HUES64 (cell line): ENCODE measurements around the gene TSSK3.

Experiments used
- H3K27ac ChIP-seq: 2 replicates; pipeline ENCODE4 v1.7.0; 2013; ENCODE audit warnings: low read depth, low read length, inconsistent platforms
- H3K27me3 ChIP-seq: 2 replicates; pipeline ENCODE4 v1.6.1; 2013; ENCODE audit warnings: mild to moderate bottlenecking, low read length; ENCODE audit not compliant: insufficient read depth
- H3K36me3 ChIP-seq: 2 replicates; pipeline ENCODE4 v1.6.1; 2013; ENCODE audit warnings: mild to moderate bottlenecking, low read length; ENCODE audit not compliant: insufficient read depth
- H3K4me1 ChIP-seq: 2 replicates; pipeline ENCODE4 v1.6.1; 2013; ENCODE audit warnings: mild to moderate bottlenecking, low read length, moderate library complexity; ENCODE audit not compliant: insufficient read depth
- H3K4me3 ChIP-seq: 2 replicates; pipeline ENCODE4 v1.5.1; 2013; ENCODE audit warnings: mild to moderate bottlenecking, low read length, moderate library complexity
- H3K9ac ChIP-seq: 2 replicates; pipeline ENCODE4 v1.6.1; 2013; ENCODE audit warnings: mild to moderate bottlenecking, low read depth, low read length
- H3K9me3 ChIP-seq: 2 replicates; pipeline ENCODE4 v1.6.1; 2013; ENCODE audit warnings: low read depth, low read length; ENCODE audit not compliant: insufficient read depth
- WGBS: fragments of 150-250, 120-280 bp; methylation state at CpG from one replicate; pipeline ENCODE4 v1.1.7; 2013; ENCODE audit warnings: missing lambda C conversion rate; 5-methylcytosine and 5-hydroxymethylcytosine counted together

TSSK3 gene

DNA sequence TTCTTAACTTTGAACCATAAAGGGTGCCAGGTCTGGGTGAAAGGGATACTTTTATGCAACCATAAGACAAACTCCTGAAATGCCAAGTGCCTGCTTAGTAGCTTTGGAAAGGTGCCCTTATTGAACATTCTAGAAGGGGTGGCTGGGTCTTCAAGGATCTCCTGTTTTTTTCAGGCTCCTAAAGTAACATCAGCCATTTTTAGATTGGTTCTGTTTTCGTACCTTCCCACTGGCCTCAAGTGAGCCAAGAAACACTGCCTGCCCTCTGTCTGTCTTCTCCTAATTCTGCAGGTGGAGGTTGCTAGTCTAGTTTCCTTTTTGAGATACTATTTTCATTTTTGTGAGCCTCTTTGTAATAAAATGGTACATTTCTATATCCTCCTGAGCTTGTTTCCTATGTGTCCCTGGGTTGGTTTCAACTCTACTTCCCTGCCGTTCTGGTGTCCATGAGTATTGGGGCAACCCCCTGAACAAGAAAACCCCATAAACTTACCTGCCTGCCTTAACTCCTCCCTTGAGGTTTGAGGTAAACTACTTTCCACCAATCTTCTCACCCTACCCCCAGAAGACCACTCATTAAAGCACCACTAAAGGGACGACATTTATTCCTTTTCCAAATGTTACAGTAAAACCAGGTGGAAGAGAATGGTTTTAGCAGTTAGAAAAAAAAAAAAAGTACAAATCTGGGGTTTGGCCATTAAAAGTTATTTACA lies 28.9 kb upstream of the TSSK3 start:
- H3K27ac ChIP-seq: no peak overlapping the region
- H3K27me3 ChIP-seq: peaks cover 8% of the 10 kb centered on the region
- peaks cover 65% of the 10 kb centered on the region for H3K36me3 ChIP-seq
- no peak overlapping the region for H3K9ac ChIP-seq
- H3K4me1 ChIP-seq: peaks cover 23% of the 10 kb centered on the region
- peak overlapping the region; percentile 94; the same call in 1 of the 2 replicates for H3K4me3 ChIP-seq
- WGBS: 98% methylated on average over 2 of the region's 3 CpGs
- no peaks in the 10 kb centered on the region for H3K9me3 ChIP-seq

DNA sequence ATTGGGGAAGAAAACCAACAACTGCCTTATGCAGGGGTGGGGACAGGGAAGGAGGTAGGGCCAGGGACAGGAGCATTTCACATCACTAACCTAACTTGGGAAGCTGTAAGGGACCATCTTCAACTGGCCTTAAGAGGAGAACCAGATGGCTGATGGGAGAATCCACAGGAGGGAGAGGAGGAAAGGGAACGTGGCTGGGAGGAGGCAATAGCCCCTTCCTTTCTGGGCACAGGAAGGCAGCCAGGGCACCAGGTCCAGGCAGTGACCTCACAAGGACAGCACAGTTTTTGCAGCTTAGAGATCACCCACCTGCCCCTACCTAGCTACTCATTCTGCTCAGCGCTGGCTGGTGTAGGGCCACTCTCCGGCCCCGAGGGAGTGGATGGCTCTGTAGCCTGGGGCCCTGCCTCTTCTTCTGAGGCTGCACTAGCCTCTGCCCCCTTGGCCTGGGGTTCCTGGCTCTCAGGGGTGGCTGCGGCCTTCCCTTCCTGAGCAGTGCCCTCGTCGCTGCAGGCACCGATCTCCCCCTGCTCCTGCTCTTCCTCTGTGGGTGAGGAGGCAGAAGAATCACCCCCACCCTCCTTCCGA lies 28.0 kb upstream of the TSSK3 start:
- Histone ChIP-seq H3K4me1 (peaks cover 23% of the 10 kb centered on the region), H3K27me3 (peaks cover 8% of the 10 kb centered on the region), H3K27ac (peak overlapping the region; percentile 85), H3K9me3 (no peaks in the 10 kb centered on the region), H3K4me3 (peak overlapping the region; percentile 94), H3K36me3 (peaks cover 56% of the 10 kb centered on the region), H3K9ac (peak overlapping the region; percentile 97)
- 34% methylated on average over 8 of the region's 9 CpGs for WGBS

DNA sequence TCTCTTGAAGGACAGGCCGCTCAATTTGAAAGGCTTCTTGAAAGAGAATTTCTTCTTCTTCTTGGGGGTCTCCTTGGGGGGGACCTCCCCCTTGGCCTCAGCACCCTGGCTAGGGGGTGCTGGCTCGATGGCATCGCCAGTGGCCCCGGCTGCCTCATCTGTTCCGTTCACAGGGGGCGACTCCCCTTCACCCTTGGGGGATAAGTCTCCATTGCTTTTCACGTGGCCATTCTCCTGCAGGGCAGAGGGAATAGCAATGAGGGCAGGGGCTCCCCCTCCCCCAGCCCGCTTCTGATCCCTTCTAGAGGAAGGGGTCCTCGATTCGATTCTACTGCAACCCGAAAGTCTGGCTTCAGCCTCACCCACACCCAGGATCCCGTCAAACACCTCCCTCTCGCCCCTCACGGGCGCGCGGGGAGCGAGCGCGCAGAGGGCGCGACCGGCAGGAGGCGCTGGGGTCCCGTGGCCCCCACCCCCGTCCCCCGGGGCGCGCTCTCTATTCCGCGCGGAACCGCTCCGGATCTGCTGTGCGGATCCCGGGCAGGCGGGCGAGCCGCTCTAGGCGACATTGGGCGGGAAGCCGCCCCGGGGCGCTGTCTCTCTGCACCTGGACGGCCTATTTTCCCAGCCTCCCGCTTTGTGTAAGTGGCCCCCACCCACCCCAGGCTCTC lies 27.3 kb upstream of the TSSK3 start:
- Histone ChIP-seq H3K9ac (peak overlapping the region; percentile 97), H3K27me3 (peaks cover 8% of the 10 kb centered on the region), H3K36me3 (peaks cover 49% of the 10 kb centered on the region), H3K27ac (peak overlapping the region; percentile 85), H3K9me3 (no peaks in the 10 kb centered on the region), H3K4me1 (peaks cover 23% of the 10 kb centered on the region), H3K4me3 (peak overlapping the region; percentile 94)
- 2% methylated on average over 46 of the region's 46 CpGs for WGBS

DNA sequence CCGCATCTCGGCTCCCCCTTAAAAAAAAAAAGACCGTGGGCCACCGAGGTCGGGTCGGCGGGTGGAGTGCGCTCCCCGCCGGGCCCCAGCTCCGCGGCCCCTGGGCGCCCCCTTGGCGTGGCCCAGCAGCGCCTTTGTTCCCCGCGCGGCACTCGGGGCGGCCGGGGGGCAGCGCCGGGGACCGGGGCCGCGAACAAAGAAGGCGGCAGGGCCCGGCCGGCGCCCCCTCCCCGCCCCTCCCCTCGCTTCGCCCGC lies 26.9 kb upstream of the TSSK3 start:
- peaks cover 8% of the 10 kb centered on the region for H3K27me3 ChIP-seq
- under 1% methylated on average over 33 of the region's 34 CpGs for WGBS
- peaks cover 45% of the 10 kb centered on the region for H3K36me3 ChIP-seq
- peaks cover 23% of the 10 kb centered on the region for H3K4me1 ChIP-seq
- H3K9ac ChIP-seq: peak overlapping the region; percentile 97
- peak overlapping the region; percentile 85 for H3K27ac ChIP-seq
- H3K9me3 ChIP-seq: no peaks in the 10 kb centered on the region
- H3K4me3 ChIP-seq: peak overlapping the region; percentile 94

DNA sequence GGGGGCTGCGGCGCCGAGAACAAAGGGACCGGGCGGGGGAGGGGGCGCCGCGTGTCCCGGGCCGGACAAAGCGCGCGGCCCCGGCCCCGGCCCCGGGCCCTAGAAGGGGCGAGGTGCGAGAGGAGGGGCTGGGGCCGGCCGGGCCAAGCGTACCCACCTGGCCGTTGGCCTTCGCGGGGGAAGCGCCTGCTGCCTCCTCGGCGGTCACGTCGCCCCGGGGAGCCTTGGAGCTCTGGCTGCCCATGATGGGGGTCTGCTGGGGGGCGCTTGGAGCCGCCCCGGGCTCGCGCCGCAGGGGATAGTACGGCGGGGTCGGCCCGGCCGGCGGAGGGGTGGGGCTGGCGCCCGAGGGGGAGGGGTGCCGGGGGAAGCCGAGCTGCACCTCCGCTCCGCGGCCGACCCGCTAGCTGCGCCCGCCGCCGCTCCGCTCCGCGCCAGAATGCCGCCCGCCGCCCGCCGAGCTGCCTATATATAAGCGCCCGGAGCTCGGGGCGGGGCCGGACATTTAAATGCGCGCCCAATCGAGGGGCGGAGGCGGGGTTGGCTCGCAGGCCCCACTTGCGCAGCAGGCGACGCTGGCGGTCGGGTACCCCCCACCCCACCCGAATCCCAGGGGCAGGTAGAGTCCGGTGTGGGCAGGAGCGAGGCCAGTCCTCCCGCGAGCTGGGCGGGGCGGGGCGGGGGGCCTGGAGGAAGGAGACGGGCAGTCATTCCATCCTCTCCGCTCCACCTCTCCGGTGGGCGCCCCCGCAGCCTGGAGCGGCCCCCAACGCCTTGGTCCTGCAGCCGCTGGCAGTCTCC lies 26.3 kb upstream of the TSSK3 start, which contains the start of gene MARCKSL1:
Gene MARCKSL1, minus strand, starts transcription at position 444 of the 801 bp plus-strand sequence. Its CDS starts 200 bp downstream, at position 244.
- Histone ChIP-seq H3K4me3 (peak within 1 kb of the TSS; percentile 94), H3K36me3 (peaks cover 39% of the 10 kb centered on the region), H3K4me1 (peaks cover 23% of the 10 kb centered on the region), H3K9me3 (no peaks in the 10 kb centered on the region), H3K27me3 (peaks cover 8% of the 10 kb centered on the region), H3K9ac (peak within 1 kb of the TSS; percentile 97), H3K27ac (peak within 1 kb of the TSS; percentile 85)
- under 1% methylated on average over 93 of the region's 95 CpGs for WGBS

DNA sequence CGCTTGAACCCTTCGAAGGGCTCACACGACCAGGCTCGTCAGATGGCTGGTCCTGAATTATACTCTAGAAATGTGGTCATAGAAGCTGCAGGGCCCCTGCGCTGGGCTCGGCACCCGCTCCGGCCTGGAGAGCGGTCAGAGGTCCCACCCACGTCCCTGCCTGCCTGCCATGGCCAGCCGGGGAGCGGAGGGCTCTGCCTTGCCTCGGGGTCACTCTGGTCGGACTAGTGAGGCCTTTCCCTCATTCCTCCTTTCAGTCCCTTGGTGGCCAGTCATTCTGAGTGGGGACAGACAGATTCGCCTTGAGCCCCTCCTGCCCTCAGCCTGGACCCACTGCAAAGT lies 25.8 kb upstream of the TSSK3 start:
- H3K27me3 ChIP-seq: peaks cover 8% of the 10 kb centered on the region
- no peak overlapping the region for H3K27ac ChIP-seq
- H3K9me3 ChIP-seq: no peaks in the 10 kb centered on the region
- no peak overlapping the region for H3K9ac ChIP-seq
- peaks cover 34% of the 10 kb centered on the region for H3K36me3 ChIP-seq
- WGBS: 20% methylated on average over 15 of the region's 15 CpGs
- H3K4me1 ChIP-seq: peaks cover 23% of the 10 kb centered on the region
- peak overlapping the region; percentile 94 for H3K4me3 ChIP-seq

DNA sequence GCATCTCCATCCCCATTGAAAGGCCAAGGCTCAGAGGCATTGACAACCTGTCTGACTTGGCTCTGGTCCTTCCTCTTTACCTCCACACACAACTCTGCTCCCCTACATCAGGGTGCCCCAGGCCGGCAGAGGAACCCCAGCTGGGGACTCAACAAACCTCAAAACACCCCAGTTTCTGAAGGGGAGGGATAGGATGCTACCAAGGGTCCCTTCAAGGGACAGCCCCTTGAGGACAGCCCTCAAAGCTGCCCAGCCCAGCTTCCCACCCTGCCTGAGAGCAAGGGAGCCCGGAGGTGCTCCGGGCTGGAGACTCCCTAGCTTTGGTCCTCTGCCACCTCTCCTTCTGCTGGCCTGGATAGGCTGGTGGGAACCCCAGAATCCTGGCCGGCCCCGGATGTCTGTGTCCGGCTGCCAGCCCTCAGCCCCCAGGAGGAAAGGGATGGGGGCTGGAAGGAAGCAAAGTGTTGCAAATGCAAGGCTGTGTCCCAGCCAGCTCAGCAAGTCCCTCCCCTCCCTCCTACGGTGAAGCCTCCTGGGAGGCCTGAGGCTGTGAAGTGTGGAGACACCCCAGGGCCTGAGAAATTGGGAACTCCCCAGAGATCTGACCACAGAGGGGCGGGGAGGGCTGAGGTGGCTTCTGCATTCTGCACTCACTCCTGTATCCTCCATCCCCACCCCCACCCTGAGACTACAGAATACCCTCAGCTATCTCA lies 25.2 kb upstream of the TSSK3 start:
- Histone ChIP-seq H3K27ac (no peak overlapping the region), H3K4me3 (peak overlapping the region; percentile 94; the same call in 1 of the 2 replicates)

DNA sequence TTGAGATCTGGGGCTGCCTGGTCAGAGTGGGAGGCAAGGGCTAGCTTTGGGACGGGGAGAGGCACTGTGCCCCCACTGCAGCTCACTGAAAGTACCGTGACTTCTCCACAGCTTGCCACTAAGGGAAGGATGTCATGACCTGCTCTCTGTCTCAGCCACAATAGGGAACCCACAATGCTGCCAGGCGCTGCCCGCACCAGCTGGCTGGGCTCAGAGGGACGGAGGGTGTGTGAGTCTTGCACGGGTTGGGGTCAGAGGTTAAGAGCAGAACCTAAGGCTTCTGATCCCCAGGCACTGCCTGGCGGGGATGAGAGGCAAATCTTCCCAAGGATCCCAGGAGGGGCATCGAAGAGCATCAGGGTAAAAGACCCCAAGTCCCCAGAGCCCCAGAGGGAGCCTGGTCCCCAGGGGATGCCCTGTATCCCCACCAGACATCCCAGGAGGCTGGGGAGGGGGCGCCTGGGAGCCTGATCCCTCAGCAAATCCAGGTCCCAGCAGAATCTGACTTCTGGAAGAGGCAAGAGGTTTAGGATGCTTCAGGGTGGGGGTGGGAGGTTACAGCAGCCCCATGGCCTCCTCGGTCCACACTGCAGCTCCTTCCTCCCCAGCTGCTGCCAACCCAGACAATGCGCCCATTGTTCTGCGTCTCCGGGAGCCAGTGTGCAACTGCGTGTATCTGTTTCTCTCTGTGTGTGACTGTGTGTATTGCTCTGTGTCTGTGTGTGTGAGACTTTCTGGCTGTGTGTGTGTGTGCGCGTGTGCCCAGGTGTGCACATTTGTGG lies 24.3 kb upstream of the TSSK3 start:
- H3K4me3 ChIP-seq: no peak overlapping the region

More for the DNA sequence above, 25.2 kb upstream of the TSSK3 start:
- H3K9ac ChIP-seq: no peak overlapping the region
- H3K27me3 ChIP-seq: peaks cover 8% of the 10 kb centered on the region
- peaks cover 29% of the 10 kb centered on the region for H3K36me3 ChIP-seq
- H3K4me1 ChIP-seq: peaks cover 23% of the 10 kb centered on the region
- 62% methylated on average over 8 of the region's 8 CpGs for WGBS
- no peaks in the 10 kb centered on the region for H3K9me3 ChIP-seq

DNA sequence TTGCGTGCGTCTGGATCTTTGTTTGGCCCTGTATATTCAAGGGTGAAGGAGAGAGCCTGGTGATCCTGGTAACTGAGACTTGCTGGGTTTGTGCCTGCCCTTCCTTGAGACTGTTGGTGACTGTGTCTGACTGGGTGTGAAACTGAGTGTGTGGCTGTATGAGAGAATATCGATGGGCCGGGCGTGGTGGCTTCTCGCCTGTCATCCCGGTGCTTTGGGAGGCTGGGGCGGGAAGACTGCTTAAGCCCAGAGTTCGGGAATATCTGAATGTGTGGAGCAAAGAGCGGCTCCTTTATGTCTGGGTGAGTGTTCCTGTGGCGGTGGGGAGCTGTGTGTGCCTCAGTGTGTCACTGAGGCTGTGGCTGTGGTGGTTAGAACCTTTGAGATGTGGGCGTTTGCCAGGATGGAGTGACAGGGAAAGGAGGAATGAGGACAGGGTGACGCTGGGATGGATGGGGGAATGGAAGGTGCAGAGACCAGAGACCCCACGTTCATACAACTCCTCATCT lies 23.6 kb upstream of the TSSK3 start:
- Histone ChIP-seq H3K27me3 (peaks cover 8% of the 10 kb centered on the region), H3K27ac (no peak overlapping the region), H3K4me1 (peaks cover 17% of the 10 kb centered on the region), H3K36me3 (peaks cover 14% of the 10 kb centered on the region), H3K9me3 (no peaks in the 10 kb centered on the region), H3K9ac (no peak overlapping the region), H3K4me3 (no peak overlapping the region)
- whole genome bisulfite sequencing: 95% methylated on average over 13 of the region's 14 CpGs

More for the DNA sequence above, 24.3 kb upstream of the TSSK3 start:
- 79% methylated on average over 16 of the region's 16 CpGs for WGBS
- Histone ChIP-seq H3K36me3 (peaks cover 20% of the 10 kb centered on the region), H3K27me3 (peaks cover 8% of the 10 kb centered on the region), H3K9ac (no peak overlapping the region), H3K27ac (no peak overlapping the region), H3K4me1 (peaks cover 20% of the 10 kb centered on the region), H3K9me3 (no peaks in the 10 kb centered on the region)
